OCI-LY7 (cell line): ENCODE results near the gene ANKRD66.

Experiments used
- EZH2phosphoT487 ChIP-seq: fragments of 200-600 bp; sonication (generic); IDR thresholded peaks from 2 replicates; pipeline ENCODE4 v1.6.1; 2018; ENCODE audit warnings: low read depth, borderline replicate concordance, mild to moderate bottlenecking, mixed run types, antibody characterized with exemption, low read length, moderate library complexity, mixed read lengths
- TF ChIP-seq, protein P1 (sequence below): fragments of 200-600 bp; sonication (generic); conservative IDR thresholded peaks from 2 replicates; pipeline ENCODE4 v1.5.1; 2014; ENCODE audit warnings: mild to moderate bottlenecking, antibody characterized with exemption, low read length, moderate library complexity, mixed read lengths

DNA sequence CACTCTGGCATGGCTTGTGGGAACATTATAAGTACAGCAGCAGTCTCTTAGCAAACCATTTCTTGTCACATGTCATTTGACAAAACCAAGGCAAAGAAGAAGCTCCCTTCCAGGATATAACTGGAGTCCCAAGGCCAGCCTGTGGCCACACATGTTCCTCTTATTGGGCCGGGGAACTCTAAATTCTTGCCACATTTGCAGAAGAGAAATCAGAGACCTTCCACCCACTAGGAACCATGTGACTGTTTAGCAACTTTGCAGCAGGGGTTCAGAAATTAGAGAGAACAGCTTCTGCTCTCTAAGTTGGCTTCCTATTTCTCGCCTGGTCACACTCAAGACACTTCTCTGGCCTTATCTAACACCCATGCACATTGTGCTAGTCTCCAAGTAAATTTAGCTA, 26.0 kb downstream of the ANKRD66 start:
- TF ChIP-seq, protein P1, sequence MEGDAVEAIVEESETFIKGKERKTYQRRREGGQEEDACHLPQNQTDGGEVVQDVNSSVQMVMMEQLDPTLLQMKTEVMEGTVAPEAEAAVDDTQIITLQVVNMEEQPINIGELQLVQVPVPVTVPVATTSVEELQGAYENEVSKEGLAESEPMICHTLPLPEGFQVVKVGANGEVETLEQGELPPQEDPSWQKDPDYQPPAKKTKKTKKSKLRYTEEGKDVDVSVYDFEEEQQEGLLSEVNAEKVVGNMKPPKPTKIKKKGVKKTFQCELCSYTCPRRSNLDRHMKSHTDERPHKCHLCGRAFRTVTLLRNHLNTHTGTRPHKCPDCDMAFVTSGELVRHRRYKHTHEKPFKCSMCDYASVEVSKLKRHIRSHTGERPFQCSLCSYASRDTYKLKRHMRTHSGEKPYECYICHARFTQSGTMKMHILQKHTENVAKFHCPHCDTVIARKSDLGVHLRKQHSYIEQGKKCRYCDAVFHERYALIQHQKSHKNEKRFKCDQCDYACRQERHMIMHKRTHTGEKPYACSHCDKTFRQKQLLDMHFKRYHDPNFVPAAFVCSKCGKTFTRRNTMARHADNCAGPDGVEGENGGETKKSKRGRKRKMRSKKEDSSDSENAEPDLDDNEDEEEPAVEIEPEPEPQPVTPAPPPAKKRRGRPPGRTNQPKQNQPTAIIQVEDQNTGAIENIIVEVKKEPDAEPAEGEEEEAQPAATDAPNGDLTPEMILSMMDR = no peak
- no peak for TF ChIP-seq EZH2phosphoT487
